Right hindlimb (tissue), 1 donor: ENCODE data around the gene OPN1SW.

Source experiments
- DNase-seq: peaks from one replicate; pipeline ENCODE4 v3.0.0-alpha.2; 2018

Gene OPN1SW

GRCh38 chr7:128757203-128757602 is 18.4 kb downstream of the OPN1SW start:
- DNase-seq: no peak

GRCh38 chr7:128755819-128756476 is 19.6 kb downstream of the OPN1SW start:
- no peak for DNase-seq

GRCh38 chr7:128755075-128755818 is 20.3 kb downstream of the OPN1SW start:
- no peak for DNase-seq

- DNase-seq: no peak
Measured at GRCh38 chr7:128752251-128752650, 23.3 kb downstream of the OPN1SW start.

- DNase-seq: no peak
Measured at GRCh38 chr7:128747327-128748079, 28.1 kb downstream of the OPN1SW start.

GRCh38 chr7:128745706-128746105 is 29.9 kb downstream of the OPN1SW start:
- no peak for DNase-seq

GRCh38 chr7:128744366-128744905 is 31.2 kb downstream of the OPN1SW start:
- no peak for DNase-seq

GRCh38 chr7:128743112-128743772 is 32.4 kb downstream of the OPN1SW start:
- DNase-seq: no peak

GRCh38 chr7:128742206-128742605 is 33.4 kb downstream of the OPN1SW start:
- no peak for DNase-seq

GRCh38 chr7:128741491-128741890 is 34.1 kb downstream of the OPN1SW start:
- DNase-seq: no peak

- DNase-seq: no peak
Measured at GRCh38 chr7:128740996-128741395, 34.6 kb downstream of the OPN1SW start.

GRCh38 chr7:128739990-128740682 is 35.5 kb downstream of the OPN1SW start:
- DNase-seq: no peak

GRCh38 chr7:128739048-128739962 is 36.3 kb downstream of the OPN1SW start, which contains the start of gene CALU:
CALU (plus strand) TSS chr7:128739359; CDS start chr7:128748584, 9,225 bp downstream.
- DNase-seq: peak; percentile 99

- DNase-seq: no peak
Measured at GRCh38 chr7:128738570-128739047, 37.0 kb downstream of the OPN1SW start.

- no peak for DNase-seq
Measured at GRCh38 chr7:128737867-128738385, 37.7 kb downstream of the OPN1SW start.

- no peak for DNase-seq
Measured at GRCh38 chr7:128737441-128737840, 38.2 kb downstream of the OPN1SW start.

GRCh38 chr7:128735436-128735835 is 40.2 kb downstream of the OPN1SW start:
- no peak for DNase-seq

- DNase-seq: no peak
Measured at GRCh38 chr7:128734890-128735289, 40.7 kb downstream of the OPN1SW start.

GRCh38 chr7:128733278-128733645 is 42.3 kb downstream of the OPN1SW start:
- DNase-seq: no peak

- no peak for DNase-seq
Measured at GRCh38 chr7:128732521-128733277, 42.9 kb downstream of the OPN1SW start.
